ENCODE data around the gene DNAJB11.

DNA sequence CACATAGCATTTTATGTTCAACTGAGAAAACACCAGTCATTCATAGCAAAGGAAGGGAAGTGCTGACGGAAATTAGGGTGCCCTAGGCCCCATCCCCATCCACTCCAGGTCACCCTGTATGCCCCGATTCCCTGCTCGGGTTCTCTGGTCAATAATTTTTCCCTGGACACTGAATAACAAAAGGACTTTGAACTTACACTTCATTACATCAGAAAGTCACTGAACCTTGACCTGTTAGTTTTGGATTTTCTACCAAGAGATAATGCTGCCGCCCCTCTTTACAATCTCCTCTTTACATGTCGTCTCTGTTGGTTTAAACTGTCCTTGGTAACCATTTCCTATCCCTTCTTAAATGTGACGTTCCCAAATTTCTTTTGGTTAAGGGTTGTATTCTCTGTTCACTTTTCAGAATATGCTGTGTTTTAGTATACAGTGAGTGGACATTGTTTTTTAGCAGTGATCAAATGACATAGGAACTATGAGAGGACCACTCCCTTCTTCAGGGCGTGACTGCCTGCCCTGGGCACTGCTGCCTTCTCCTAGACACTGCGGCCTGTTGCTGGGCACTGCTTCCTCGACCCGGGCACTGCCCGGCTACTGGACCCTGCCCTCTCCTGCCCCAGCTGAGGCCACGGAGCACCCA lies 28.7 kb downstream of the DNAJB11 start:
- TF ChIP-seq POLR2A (IDR thresholded peaks at IDR 0.05): no peak
- TF ChIP-seq, protein P1, sequence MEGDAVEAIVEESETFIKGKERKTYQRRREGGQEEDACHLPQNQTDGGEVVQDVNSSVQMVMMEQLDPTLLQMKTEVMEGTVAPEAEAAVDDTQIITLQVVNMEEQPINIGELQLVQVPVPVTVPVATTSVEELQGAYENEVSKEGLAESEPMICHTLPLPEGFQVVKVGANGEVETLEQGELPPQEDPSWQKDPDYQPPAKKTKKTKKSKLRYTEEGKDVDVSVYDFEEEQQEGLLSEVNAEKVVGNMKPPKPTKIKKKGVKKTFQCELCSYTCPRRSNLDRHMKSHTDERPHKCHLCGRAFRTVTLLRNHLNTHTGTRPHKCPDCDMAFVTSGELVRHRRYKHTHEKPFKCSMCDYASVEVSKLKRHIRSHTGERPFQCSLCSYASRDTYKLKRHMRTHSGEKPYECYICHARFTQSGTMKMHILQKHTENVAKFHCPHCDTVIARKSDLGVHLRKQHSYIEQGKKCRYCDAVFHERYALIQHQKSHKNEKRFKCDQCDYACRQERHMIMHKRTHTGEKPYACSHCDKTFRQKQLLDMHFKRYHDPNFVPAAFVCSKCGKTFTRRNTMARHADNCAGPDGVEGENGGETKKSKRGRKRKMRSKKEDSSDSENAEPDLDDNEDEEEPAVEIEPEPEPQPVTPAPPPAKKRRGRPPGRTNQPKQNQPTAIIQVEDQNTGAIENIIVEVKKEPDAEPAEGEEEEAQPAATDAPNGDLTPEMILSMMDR (IDR thresholded peaks at IDR 0.05): no peak

Data from thyroid gland (tissue), 4 donors.